Hepatocyte (in vitro differentiated cells): Measurements from ENCODE around the gene ISM2. TPM values are rescaled to one million over a fixed set of nuclear protein-coding genes. Genes with fewer than 3 reads are reported as not detected.

Experiments
- DNase-seq: peaks from one replicate; pipeline ENCODE4 v3.0.0-alpha.2; 2016; ENCODE audit warnings: low spot score
- H2AFZ ChIP-seq: fragments of 200-600 bp; sonication (generic); 2 replicates; pipeline ENCODE4 v1.6.0; 2016; ENCODE audit warnings: antibody characterized with exemption, mild to moderate bottlenecking
- H3K27ac ChIP-seq: fragments of 200-600 bp; sonication (generic); 2 replicates; pipeline ENCODE4 v1.5.1; 2016; ENCODE audit warnings: mild to moderate bottlenecking
- H3K27me3 ChIP-seq: fragments of 200-600 bp; sonication (generic); 2 replicates; pipeline ENCODE4 v1.6.1; 2016
- H3K36me3 ChIP-seq: fragments of 200-600 bp; sonication (generic); replicated peaks from 2 replicates; pipeline ENCODE4 v1.5.1; 2016; ENCODE audit warnings: low read depth; ENCODE audit not compliant: insufficient read depth
- H3K4me1 ChIP-seq: fragments of 200-600 bp; sonication (generic); 2 replicates; pipeline ENCODE4 v1.5.1; 2016; ENCODE audit warnings: mild to moderate bottlenecking, moderate library complexity; ENCODE audit not compliant: insufficient read depth
- H3K4me2 ChIP-seq: fragments of 200-600 bp; sonication (generic); 2 replicates; pipeline ENCODE4 v1.6.0; 2016
- H3K4me3 ChIP-seq: fragments of 200-600 bp; sonication (generic); 2 replicates; pipeline ENCODE4 v1.5.1; 2016; ENCODE audit warnings: mild to moderate bottlenecking
- H3K79me2 ChIP-seq: fragments of 200-600 bp; sonication (generic); 2 replicates; pipeline ENCODE4 v1.6.0; 2017; ENCODE audit warnings: mild to moderate bottlenecking
- H3K9me2 ChIP-seq: fragments of 200-600 bp; sonication (generic); replicated peaks from 2 replicates; pipeline ENCODE4 v1.6.0; 2017; ENCODE audit warnings: mild to moderate bottlenecking; ENCODE audit not compliant: insufficient read depth
- H3K9me3 ChIP-seq: fragments of 200-600 bp; sonication (generic); 2 replicates; pipeline ENCODE4 v1.5.1; 2016; ENCODE audit warnings: low read depth, mild to moderate bottlenecking
- H4K20me1 ChIP-seq: fragments of 200-600 bp; sonication (generic); 2 replicates; pipeline ENCODE4 v1.6.0; 2016; ENCODE audit warnings: mild to moderate bottlenecking; ENCODE audit not compliant: insufficient read depth, poor library complexity, severe bottlenecking
- EZH2 ChIP-seq: fragments of 200-600 bp; sonication (generic); IDR thresholded peaks from 2 replicates; pipeline ENCODE4 v1.6.1; 2016; ENCODE audit warnings: antibody characterized with exemption, mild to moderate bottlenecking, borderline replicate concordance
- EZH2phosphoT487 ChIP-seq: fragments of 200-600 bp; sonication (generic); IDR thresholded peaks from one replicate; pipeline ENCODE4 v1.6.1; 2018; ENCODE audit warnings: antibody characterized with exemption, mild to moderate bottlenecking, low read depth, moderate library complexity; ENCODE audit not compliant: unreplicated experiment, severe bottlenecking
- WGBS: methylation state at CpG from one replicate; pipeline ENCODE4 v1.1.6; 2016; ENCODE audit warnings: low lambda C conversion rate; ENCODE audit errors: missing lambda C conversion rate; 5-methylcytosine and 5-hydroxymethylcytosine counted together
- polyA plus RNA-seq: library from polyadenylated mRNA; unstranded; fragments of >200 nt; fragmentation: Nextera tagmentation; extraction: Ambion mirVana; gene quantifications from 2 replicates; pipeline ENCODE4 v1.2.1, GENCODE V29; 2016
- total RNA-seq: library from RNA; depleted of rRNA; stranded (reverse); fragments of >200 nt; gene quantifications from 2 replicates; pipeline ENCODE4 v1.2.3, GENCODE V29; 2014
- TF ChIP-seq, protein P1 (sequence below): fragments of 200-600 bp; sonication (generic); IDR thresholded peaks from 2 replicates; pipeline ENCODE4 v1.5.1; 2016; ENCODE audit warnings: antibody characterized with exemption, mild to moderate bottlenecking; ENCODE audit not compliant: poor library complexity

The ISM2 gene
- total and polyA plus RNA-seq, 2 experiments from 2014 or later: 5.1 to 6.3 TPM

DNA sequence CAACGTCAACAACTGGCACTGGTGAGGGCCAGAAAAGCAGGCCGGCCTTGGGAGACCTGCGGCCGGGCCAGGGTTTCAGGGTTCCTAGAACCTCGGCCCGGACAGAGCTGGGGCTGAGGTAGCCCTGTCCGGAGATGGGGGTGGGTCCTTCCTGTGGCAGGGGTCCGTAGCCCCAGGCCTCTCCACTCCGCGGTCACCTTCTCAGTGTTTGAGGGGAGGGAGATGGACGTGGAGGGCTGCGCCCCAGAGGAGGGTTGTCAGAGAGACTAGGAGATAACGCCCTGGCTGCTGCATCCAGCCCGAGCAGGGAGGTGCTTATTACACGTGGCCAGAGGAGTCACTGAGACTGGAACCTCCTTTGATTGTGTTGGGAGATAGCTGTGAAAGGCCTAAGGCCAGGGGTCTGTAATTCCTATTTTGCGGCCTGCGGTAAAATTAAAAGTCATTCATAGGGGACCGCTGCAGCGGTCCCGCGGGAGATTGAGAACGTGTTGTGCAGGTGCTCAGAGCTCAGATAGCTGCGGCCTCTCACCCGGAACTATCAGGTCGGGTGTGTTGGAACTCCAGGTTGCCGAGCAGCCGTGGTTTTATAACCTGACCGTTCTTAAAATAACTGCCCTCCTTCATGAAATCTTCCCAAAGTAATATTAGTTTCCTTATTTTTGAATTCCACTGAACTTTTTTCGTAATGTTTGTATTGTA lies 40.2 kb downstream of the ISM2 start:
- WGBS: 2% methylated on average over 29 of the region's 29 CpGs
- no peak for TF ChIP-seq EZH2
- TF ChIP-seq, protein P1, sequence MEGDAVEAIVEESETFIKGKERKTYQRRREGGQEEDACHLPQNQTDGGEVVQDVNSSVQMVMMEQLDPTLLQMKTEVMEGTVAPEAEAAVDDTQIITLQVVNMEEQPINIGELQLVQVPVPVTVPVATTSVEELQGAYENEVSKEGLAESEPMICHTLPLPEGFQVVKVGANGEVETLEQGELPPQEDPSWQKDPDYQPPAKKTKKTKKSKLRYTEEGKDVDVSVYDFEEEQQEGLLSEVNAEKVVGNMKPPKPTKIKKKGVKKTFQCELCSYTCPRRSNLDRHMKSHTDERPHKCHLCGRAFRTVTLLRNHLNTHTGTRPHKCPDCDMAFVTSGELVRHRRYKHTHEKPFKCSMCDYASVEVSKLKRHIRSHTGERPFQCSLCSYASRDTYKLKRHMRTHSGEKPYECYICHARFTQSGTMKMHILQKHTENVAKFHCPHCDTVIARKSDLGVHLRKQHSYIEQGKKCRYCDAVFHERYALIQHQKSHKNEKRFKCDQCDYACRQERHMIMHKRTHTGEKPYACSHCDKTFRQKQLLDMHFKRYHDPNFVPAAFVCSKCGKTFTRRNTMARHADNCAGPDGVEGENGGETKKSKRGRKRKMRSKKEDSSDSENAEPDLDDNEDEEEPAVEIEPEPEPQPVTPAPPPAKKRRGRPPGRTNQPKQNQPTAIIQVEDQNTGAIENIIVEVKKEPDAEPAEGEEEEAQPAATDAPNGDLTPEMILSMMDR: no peak
- TF ChIP-seq EZH2phosphoT487: no peak
- Histone ChIP-seq H3K9me2 (no peaks in the 10 kb centered on the region), H3K9me3 (no peaks in the 10 kb centered on the region), H3K27me3 (no peaks in the 10 kb centered on the region), H3K4me3 (peak overlapping the region; percentile 55), H3K36me3 (peaks cover 5% of the 10 kb centered on the region), H3K4me1 (peaks cover 12% of the 10 kb centered on the region), H3K79me2 (peaks cover 52% of the 10 kb centered on the region), H2AFZ (peak overlapping the region; percentile 91), H3K4me2 (peak overlapping the region; percentile 93), H3K27ac (peak overlapping the region; percentile 96), H4K20me1 (peaks cover 10% of the 10 kb centered on the region)
- DNase-seq: peak; percentile 58

GRCh38 chr14:77457522-77458248 lies 40.9 kb downstream of the ISM2 start, which contains the start of the genes AHSA1 and VIPAS39:
Gene AHSA1, plus strand, starts transcription at chr14:77458093. Its CDS starts 97 bp downstream, at chr14:77458190.
Gene VIPAS39, minus strand, starts transcription at chr14:77457601. Its CDS starts 3,499 bp downstream, at chr14:77454102.
- peak within 1 kb of the TSS; percentile 91 for H2AFZ ChIP-seq
- H3K36me3 ChIP-seq: peaks cover 5% of the 10 kb centered on the region
- peaks cover 12% of the 10 kb centered on the region for H3K4me1 ChIP-seq
- H3K9me2 ChIP-seq: no peaks in the 10 kb centered on the region
- peak within 1 kb of the TSS; percentile 93 for H3K4me2 ChIP-seq
- no peak for TF ChIP-seq EZH2phosphoT487
- TF ChIP-seq, protein P1: no peak
- no peak for TF ChIP-seq EZH2
- no peaks in the 10 kb centered on the region for H3K9me3 ChIP-seq
- H3K27me3 ChIP-seq: no peaks in the 10 kb centered on the region
- WGBS: under 1% methylated on average over 47 of the region's 50 CpGs
- peak; percentile 98 for DNase-seq
- peak within 1 kb of the TSS; percentile 96 for H3K27ac ChIP-seq
- H3K79me2 ChIP-seq: peaks cover 52% of the 10 kb centered on the region
- peak within 1 kb of the TSS; percentile 71 for H3K4me3 ChIP-seq
- H4K20me1 ChIP-seq: peaks cover 10% of the 10 kb centered on the region

DNA sequence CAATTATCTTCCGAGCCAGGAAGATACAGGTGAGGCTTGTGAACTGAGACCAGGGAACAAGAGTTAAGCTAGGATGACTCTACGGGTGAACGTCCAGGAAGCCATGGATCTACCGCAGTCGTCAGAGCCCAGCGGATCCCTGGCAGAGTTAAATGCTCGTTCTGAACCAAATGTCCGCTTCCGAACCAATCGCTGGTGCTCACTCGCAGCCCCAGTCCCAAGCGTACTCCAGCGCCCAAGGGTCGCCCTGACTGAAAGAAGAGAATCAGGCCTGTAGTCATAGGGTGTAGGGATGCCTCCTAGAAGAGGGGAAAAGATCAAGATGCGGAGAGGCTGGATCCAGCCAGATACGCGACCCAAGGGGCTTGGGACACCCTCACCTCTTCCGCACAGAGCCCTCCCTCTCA lies 41.5 kb downstream of the ISM2 start:
- H3K4me1 ChIP-seq: peaks cover 12% of the 10 kb centered on the region
- TF ChIP-seq EZH2 (no peak), EZH2phosphoT487 (no peak)
- TF ChIP-seq, protein P1: no peak
- H3K9me2 ChIP-seq: no peaks in the 10 kb centered on the region
- peak overlapping the region; percentile 89 for H3K4me2 ChIP-seq
- no peaks in the 10 kb centered on the region for H3K27me3 ChIP-seq
- 2% methylated on average over 18 of the region's 18 CpGs for WGBS
- H3K36me3 ChIP-seq: peaks cover 5% of the 10 kb centered on the region
- no peaks in the 10 kb centered on the region for H3K9me3 ChIP-seq
- peaks cover 52% of the 10 kb centered on the region for H3K79me2 ChIP-seq
- DNase-seq: no peak
- peak overlapping the region; percentile 57 for H2AFZ ChIP-seq
- H3K27ac ChIP-seq: peak overlapping the region; percentile 69
- H3K4me3 ChIP-seq: peak overlapping the region; percentile 71
- peaks cover 10% of the 10 kb centered on the region for H4K20me1 ChIP-seq
